Measurements from ENCODE around the gene FKBP5.
A peak's percentile ranks its signal among the peaks of the same experiment; 100 is the strongest.
"Not testable (repeated sequence)": the region's sequence is repeated elsewhere in the genome, so short reads cannot be mapped to it uniquely, and the experiment has no call there.

Gene FKBP5

DNA sequence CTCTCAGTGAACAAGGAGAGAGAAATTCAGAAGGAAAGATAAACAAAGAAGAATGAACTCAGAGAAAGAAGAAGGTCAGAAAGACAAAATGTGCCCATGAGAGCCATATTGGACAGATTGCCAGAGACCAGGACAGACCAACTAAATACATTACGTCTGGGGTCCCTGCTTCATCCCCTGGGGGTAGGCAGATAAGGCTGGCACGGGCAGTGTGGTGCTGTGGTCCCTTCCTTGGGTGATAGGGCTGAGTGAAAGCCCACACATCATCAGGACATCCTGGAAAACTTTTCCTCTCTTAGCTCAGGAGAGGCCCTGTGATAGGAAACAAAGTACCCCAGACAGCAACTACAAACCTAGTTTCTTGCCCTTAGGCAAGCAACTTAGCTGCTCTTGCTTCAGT, 34.9 kb upstream of the FKBP5 start:
- no peak for DNase-seq

DNA sequence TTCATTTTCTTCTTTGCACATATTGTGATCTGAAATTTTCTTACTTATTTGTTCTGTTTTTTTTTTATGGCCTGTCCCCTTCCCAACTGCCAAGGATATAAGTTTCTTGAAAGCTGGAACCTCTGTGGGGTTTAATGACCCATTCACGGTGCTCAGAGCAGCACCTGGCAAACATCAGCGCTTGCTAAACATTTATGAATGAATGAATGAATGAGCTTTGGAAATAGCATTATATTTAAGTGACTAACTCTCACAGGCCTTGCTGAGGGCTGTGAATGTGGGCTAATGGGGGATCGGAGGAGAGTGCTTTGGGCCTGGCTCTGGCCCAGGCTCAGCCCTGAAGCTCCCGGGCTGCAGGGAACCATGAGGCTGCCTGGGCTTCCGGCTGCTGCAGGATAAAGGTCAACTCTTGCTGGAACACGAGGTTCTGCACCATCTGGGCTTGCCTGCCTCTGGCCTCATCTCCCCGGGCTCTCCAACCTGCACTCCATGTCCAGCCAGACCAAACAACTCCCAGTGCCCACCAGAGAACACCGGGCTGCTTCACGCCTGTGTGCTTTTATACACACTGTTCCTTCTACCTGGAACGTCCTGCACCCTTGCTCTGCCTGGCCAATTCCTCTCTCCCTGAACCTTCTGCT, 33.5 kb upstream of the FKBP5 start:
- DNase-seq: no peak

DNA sequence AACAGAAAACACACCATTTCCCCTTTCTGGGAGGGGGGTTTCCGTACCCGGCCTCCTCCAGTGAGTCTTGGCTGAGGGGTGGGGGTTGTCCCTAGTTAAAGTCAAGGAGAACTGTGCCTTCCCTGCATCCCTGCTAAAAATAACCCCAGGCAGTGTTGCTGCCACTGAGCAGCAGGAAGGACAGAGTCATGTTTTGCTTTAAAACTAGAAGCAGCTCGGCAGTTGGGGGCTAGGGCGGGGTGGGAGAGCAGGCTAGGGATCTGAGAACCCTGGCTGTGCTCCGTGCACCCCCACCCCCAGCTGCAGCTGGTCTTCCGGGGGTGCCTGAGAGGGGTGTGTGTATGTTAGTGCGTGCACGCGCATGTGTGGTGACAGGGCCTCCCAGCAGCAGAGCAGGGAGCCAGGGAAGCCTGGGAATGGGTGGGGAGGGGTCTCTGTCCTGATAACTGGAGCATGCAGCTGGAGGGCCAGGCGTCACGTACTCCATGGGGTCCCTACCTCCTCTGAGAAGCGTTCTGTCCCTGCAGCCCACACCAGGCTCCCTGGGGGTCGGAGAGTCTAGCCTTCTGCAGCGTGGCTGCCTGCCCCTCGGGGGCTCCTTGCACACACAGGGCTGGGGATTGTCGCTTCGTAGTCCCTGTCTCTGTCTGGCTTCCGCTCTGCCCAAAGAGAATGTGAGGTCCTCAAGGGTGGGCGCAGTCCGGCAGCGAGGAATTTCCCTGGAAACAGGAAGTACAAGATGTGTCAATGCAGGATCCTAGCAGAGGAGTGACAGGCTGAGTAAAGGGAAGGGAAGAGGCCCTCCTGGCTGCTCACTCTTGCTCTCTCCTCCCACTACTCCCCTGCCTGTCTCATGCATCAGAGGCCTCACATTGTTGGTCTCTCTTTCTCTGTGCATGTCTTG, 31.4 kb upstream of the FKBP5 start:
- DNase-seq: peak in 2 of 6 experiments; percentile 25 to 36

DNA sequence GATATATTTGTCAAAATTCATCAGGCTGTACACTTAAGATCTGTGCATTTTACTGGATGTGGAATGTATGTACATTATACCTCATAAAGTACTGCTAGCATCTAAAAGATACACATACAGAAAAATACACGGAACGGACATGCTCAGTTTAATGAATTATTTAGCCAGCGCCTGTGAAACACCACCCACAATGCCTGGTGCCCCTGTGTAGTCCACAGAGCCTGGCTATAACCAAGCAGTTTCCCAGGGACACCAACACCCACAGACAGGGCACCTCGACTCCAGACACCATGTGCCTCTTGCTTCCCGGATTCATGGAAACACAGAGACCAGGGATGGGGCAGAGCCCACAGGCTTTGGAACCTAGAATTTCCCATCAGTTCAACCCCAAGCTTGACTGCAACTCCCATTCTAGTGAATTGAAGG, 30.7 kb upstream of the FKBP5 start:
- peak in 1 of 6 experiments; percentile 30 for DNase-seq

DNA sequence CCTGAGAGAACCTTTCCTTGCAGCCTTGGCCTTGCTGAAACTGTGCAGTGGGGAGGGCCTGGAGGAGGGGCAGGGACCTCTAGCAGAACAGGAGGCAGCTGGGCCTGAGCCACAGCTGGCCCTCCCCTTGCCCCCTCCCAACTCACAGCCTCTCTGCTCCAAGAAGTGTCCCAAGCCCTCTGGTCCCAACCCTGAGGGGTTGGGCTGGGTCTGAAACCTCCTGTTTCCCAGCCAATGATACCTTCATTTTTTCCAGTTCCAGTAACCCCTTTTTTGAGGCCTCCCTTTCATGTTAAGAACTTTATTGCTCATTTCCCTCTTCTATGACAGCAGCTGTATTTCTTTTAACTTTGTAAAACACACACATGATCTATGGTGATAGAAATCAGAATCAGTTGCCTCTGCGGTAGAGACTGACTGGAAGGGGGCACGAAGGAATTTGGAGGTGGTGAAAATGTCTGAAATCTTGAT, 30.2 kb upstream of the FKBP5 start:
- peak in 4 of 6 experiments; percentile 15 to 44 (median 32) for DNase-seq

DNA sequence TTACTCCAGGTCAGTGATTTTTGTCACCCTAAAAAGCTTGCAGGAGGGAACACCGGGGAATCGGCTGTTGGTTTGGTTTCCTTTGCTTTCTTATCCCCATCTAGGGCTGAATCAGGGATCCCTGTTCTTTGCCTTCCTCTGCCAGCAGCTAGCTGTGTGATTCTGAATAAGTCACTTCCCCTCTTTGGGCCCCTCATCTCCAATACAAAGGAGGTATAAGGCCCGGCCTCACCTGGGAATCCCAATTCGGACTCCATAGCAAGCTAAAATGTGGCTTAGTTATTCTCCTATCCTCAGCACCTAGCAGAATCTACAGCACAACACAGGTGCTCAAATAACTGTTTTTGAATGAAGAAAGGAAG, 29.6 kb upstream of the FKBP5 start:
- peak in 1 of 6 experiments; percentile 8 for DNase-seq

DNA sequence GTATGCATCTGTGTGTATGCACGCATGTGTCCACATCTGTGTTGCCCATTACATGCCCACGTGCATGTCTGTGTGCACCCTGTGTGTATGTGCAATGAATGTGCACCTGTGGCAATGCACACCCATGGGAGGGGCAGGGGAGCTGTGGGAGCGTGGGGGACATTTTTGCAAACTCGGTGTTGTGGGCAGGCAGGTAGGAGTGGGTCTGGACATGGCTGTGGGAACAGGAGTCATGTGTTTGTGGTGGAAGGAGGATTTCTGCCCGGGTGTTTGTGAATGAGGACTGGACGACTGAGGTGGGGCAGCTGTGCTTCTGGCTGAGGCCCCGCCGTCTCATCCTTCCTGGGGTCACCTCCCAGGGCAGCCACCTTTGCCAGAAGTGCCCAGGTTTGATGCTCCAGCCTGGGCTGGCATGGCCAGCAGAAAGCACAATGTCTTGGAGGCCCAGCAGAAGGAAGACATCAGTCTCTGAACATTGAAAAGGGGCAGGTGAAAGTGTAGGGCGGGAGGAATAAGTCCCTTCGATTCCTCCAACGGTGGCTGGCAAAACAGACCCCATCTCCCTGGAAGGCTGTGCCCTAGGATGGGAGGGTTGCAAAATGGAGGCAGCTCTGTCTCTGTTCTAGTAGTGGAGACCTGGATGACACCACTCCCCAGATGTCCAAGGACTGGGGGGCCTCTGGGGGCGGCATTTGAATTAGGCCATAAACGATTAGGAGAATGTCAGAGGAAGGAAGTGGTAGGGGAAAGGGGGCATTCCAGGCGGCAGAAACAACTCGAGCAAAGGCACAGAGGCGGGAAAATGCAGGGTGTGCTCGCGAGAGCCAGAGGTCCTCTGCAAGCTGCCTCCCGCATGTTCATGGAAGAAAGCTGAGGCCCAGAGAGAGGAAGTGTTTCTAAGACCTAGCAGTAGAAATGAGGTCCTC, 29.0 kb upstream of the FKBP5 start:
- no peak for DNase-seq

DNA sequence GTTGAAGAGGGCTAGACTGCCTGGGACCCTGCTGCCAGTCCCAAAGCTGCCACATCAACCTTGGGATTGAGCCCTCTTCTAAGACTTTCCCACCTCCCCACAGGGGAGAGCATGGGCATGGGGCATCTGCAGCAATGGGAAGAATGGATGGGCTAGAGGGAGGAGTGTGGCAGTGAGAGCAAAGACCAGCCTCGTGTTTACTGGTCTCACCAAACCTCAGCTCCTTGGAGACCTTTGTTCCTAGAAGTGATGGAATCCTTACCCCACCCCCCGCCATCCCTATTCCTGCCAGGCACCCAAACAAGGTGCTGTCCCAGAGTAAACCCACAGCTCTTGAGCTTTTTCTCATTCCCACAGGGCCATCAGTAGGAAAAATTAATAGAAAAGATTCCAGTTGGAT, 28.1 kb upstream of the FKBP5 start:
- no peak for DNase-seq

DNA sequence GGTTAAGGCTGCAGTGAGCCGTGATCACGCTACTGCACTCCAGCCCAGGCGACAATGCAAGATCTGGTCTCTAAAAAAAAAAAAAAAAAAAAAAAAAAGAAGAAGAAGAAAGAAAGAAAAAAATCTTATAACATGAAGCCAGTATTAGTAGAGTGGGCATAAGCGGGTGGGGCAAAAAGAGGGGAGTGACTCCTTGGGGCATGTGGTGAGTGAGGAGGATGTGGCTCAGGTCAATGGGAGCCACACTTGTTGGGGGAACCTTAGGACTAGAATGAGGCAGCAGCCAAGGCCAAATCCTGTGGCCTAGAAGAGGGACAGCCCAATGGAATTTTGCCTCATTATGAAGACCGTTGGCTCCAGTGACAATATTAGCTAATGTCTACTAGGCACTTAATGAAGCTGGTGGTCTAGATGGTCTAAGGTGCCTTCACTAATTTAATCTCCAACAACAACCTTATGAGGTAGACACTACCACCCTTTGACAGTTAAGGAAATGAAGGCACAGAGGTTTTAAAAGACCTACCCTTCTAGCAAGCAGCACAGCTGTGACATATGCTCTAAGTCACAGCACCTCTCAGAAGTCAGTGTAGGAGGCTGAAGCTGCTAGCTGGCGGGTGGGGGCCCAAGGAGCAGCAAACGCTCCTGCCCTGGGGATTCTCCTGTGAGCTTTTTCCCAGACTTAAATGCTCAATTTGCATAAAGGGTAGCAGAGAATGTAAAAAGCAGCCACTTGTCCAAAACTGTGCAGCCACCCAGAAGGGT, 24.5 kb upstream of the FKBP5 start:
- no peak for DNase-seq

DNA sequence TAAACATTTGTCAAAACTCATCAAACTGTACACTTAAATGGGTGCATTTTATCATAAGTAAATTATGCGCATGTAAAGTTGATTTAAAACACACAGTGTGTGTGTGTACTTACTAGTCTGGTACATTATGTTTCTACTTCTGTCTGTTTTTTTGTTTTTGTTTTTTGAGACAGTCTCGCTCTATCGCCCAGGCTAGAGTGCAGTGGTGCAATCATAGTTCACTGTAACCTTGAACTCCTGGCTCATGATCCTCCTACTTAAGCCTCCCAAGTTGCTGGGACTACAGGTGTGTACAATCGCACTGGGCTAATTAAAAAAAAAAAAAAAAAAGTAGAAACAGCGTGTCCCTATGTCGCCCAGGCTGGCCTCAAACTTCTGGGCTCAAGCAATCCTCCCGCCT, 23.0 kb upstream of the FKBP5 start:
- DNase-seq: no peak

DNA sequence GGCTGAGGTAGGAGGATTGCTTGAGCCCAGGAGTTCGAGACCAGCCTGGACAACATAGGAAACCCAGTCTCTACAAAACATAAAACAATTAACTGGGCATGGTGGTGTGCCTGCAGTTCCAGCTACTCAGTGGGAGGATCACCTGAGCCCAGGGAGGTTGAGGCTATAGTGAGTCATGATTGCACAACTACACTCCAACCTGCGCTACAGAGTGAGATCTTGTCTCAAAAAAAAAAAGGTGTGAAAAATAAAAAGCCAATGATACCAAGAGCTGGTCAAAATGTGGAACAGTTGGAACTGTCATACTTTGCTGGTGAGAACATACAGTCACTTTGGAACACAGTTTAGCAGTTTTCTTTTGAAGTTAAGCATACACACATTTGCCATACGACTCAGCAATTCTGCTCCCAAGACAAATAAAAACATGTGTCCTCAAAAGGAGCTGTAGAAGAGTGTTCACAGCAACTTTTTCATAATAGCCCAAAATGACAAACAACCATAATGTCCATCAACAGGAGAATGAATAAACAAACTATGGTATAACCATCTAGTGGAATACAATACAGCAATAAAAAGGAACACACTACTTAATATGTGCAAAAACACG, 21.6 kb upstream of the FKBP5 start:
- no peak for DNase-seq

DNA sequence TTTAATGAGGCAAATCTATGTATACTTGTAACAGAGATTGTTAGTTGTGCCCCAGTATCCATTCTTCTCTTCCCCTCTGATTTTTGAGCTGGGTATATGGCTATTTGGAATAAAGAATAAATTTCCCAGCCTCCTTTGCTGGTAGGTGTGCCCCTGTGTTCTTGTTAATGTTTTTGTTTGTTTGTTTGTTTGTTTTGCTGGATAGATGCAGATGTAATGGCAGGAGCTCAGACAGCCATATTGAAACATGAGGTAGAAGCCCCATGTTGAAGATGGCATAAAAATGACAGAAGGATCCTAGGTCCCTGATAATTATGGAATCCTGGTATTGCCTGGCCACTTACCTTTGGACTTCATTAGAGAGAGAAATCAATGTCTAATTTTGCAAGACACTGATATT, 19.9 kb upstream of the FKBP5 start:
- no peak for DNase-seq

DNA sequence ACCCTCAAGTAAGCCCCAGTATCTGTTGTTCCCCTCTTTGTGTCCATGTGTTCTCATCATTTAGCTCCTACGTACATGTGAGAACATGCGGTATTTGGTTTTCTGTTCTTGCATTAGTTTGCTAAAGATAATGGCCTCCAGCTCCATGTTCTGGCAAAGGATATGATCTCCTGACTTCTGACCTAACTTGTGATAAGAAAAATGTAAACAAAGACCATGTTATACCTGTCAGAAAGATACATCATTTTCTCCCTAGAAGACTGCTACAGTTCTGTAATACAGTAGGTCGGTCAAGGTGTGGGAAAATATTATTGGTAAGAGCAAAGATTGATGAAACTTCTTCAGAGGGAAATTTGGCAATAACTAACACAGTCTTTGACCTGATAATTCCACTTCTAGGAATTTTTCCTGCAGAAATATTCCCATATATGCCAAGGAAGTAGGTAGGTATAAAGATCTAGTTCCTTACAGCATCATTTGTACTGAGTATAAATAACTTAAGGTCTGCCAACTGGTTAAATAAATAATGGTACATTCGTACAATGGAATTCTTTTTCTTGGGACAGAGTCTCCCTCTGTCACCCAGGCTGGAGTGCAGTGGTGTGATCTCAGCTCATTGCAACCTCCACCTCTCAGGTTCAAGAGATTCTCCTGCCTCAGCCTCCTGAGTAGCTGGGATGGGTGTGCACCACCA, 19.1 kb upstream of the FKBP5 start:
- no peak for DNase-seq

DNA sequence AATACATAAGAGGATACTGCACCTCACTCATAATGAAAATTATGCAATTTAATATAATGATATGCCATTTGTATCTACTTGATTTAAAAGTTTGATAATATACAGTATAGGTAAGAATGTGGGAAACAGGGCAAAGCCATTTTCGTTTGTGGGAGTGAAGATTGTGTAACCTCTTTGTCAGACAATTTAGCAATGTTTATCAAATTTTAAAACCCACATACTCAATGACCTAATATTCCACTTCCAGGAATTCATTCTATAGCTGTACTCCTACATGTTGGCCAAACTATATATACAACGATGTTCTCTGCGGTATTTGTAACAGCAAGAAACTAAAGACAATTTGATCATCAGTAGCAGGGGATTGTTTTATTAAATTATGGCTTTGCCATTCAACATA, 17.8 kb upstream of the FKBP5 start:
- DNase-seq: no peak

DNA sequence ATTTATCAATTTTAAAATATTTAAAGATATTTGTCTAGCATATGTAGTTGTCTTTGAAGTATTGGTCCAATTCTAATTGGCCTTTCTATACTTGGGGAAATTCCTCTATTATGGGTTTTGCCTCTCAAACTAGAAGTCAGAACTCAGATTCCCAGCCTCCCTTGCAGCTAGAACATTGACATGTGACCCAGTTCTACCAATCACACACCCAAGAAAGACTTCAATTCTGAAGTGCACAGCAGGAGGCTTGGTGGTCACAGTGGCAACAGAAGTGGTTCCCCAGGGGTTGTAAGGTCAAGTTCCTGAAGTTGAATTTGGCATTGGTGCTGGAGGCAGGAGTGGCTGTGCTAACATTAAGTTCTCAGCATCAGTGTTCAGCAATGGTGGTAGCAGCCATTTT, 14.8 kb upstream of the FKBP5 start:
- no peak for DNase-seq

DNA sequence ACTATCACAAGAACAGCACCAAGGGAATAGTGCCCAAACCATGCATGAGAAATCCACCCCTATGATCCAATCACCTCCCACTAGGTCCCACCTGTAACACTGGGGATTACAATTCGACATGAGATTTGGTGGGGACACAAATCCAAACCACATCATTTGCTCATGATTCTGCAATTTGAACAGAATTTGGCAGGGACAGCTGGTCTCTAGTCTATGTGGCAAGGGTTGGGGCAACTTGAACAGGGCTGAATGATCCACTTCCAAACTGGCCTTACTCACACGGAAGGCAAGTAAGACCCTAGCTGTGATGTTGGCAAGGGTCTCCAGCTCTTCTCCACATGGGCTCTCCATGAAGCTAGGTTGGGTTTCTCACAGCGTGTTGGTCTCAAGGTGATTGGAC, 10.1 kb upstream of the FKBP5 start:
- DNase-seq: no peak

DNA sequence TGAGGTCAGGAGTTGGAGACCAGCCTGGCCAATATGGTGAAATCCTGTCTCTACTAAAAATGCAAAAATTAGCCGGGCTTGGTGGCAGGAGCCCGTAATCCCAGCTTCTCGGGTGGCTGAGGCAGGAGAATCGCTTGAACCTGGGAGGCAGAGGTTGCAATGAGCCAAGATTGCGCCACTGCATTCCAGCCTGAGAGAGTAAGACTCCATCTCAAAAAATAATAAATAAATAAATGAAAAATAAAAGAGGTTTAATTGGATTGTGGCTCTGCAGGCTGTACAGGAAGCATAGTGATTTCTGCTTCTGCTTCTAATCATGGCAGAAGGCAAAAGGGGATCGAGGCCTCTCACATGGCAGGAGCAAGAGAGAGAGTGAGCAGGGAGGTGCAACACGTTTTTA, 9.7 kb upstream of the FKBP5 start:
- not testable (repeated sequence) for DNase-seq

DNA sequence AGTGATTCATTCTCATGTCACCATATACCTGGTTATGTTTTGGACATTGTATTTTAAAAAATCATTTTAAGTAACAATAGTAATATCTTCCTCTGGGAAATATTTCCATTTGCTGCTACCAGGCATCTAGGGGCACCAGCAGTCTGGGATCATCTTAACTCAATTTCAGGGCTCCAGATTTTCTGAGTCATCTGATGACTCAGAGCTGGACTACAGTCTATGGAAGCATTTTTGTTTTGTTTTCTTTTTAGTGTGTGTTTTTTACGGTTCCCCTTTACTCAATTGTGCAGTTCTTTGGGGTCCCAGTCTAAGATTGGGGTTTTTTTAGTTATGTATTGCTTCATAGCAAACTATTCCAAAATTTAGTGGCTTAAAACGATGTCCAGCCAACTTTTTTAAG, 5.7 kb upstream of the FKBP5 start:
- DNase-seq: no peak

DNA sequence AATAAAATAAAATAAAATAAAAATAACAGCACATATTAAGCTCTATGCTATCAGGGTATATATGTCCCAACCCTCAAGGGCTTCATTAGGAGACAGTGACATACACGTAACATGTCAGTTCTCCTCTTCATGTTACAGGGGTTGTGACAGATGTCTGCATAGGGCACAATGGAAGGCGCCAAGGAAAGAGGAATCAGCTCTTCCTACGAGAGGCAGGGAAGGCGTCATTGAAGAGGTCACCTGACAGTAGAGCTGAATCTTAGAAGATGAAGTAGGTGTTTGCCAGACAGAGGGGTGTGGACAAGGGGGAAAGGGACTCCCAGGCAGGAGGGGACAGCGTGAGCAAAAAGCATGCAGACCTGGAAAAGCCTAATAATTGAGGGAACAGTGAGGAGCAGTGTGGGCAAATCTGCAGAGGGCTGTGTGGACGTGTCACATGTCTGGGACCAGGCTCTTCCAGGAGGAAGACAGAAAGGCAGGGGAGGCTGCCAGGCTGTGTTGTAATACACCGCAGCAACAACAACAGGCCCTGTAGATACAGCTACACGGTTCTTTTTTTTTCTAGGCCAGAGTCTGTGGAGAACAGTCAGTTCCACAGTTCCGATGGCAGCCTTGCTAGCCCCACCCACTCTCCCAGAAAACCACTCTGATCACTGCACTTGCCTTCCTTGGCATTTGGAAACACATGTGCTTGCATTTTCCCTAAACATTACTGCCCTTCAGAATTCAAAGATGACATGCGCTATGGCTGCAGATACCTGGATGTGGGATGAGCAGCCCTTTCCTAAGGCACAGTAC, 2.5 kb upstream of the FKBP5 start:
- no peak for DNase-seq

DNA sequence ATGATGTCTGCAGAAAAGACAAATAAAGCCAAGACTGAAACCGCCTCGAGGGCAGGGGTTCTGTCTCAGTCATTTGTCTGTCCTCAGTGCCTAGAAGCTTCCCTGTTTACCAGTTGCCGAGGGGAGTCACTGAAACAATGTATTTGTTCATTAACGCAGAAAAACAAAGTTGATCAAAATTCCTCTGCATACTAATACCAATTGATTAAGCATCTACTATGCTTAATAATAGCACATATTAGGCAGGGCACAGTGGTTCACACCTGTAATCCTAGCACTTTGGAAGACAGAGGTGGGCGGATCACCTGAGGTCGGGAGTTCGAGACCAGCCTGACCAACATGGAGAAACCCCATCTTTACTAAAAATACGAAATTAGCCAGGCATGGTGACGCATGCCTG, 1.8 kb upstream of the FKBP5 start:
- DNase-seq: no peak

DNA sequence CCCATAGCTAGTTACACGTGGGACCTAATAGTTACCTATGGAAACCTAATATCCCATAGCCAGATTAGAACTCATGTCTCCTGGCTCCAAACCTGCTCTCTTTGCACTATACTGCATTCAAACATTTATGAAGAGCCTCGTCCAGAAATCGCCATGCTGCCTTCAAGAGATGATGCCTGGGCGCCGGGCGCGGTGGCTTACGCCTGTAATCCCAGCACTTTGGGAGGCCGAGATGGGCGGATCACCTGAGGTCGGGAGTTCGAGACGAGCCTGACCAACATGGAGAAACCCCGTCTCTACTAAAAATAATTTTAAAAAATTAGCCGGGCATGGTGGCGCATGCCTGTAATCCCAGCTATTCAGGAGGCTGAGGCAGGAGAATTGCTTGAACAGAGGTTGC, 1.3 kb upstream of the FKBP5 start:
- not testable (repeated sequence) for DNase-seq

All from stimulated activated naive CD4-positive, alpha-beta T cell (primary cell).